ENCODE results near the gene CCDC71L. TPM values are rescaled to one million over a fixed set of nuclear protein-coding genes. Genes with fewer than 3 reads are reported as not detected.

The CCDC71L gene
- total RNA-seq, 1 donor from 2014 or later = 18.4 TPM

DNA sequence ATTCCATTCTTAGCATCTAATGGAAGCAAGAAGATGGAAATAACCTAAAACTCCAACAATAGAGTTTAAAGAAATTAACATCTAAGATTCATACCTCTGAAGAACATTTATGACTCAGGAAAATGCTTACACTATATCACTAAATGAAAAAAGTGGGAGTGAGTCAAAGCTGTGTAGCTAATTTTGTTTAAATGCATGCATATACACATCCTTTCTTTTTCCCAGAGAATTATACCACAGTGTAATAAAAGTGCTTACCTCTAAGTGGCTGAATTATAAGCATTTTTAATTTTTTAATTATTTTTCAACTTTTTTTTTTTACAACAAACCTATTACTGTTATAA lies 44.3 kb downstream of the CCDC71L start:
- no peaks in the 10 kb centered on the region for H3K36me3 Mint-ChIP-seq (ENCODE audit: low read depth)
- no peaks in the 10 kb centered on the region for H3K4me1 Mint-ChIP-seq (ENCODE audit: low read depth)
- H3K4me3 Mint-ChIP-seq (ENCODE audit: low read depth) = no peak overlapping the region
- intact Hi-C loops (cut with micrococcal nuclease) = no loop called here
- peaks cover 4% of the 10 kb centered on the region for H3K27me3 Mint-ChIP-seq (ENCODE audit: low read depth)
- no peak for DNase-seq (ENCODE audit: low spot score)
- H3K27ac Mint-ChIP-seq = no peak overlapping the region
- peaks cover 8% of the 10 kb centered on the region for H3K9me3 Mint-ChIP-seq

GRCh38 chr7:106615808-106616707 lies 44.9 kb downstream of the CCDC71L start:
- intact Hi-C loops (cut with micrococcal nuclease) = no loop called here
- DNase-seq (ENCODE audit: low spot score) = no peak
- H3K27ac Mint-ChIP-seq = no peak overlapping the region
- peaks cover 4% of the 10 kb centered on the region for H3K27me3 Mint-ChIP-seq (ENCODE audit: low read depth)
- H3K4me1 Mint-ChIP-seq (ENCODE audit: low read depth) = no peaks in the 10 kb centered on the region
- H3K4me3 Mint-ChIP-seq (ENCODE audit: low read depth) = no peak overlapping the region
- H3K9me3 Mint-ChIP-seq = peaks cover 4% of the 10 kb centered on the region
- H3K36me3 Mint-ChIP-seq (ENCODE audit: low read depth) = no peaks in the 10 kb centered on the region

DNA sequence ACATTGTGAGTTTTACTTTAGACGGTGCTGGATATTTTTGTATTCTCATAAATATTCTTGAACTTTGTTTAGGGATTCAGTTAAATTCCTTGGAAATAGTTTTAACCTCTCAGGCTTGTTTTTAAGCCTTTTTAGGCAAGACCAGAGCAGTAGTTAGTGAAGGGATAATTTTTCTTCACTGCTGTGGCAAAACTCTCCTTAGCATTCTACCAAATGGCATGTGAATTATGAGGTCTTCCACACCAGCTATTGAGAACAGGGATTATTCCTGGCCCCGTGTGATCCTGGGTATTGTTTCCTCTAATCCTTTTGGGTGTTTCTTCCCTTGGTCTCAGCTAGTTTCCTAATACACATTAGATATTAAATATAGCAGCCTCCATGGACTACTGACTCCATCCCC lies 46.2 kb downstream of the CCDC71L start:
- peaks cover 4% of the 10 kb centered on the region for H3K9me3 Mint-ChIP-seq
- intact Hi-C loops (cut with micrococcal nuclease) = no loop called here
- H3K4me3 Mint-ChIP-seq (ENCODE audit: low read depth) = no peak overlapping the region
- H3K27ac Mint-ChIP-seq = no peak overlapping the region
- no peaks in the 10 kb centered on the region for H3K4me1 Mint-ChIP-seq (ENCODE audit: low read depth)
- no peaks in the 10 kb centered on the region for H3K36me3 Mint-ChIP-seq (ENCODE audit: low read depth)
- H3K27me3 Mint-ChIP-seq (ENCODE audit: low read depth) = peaks cover 4% of the 10 kb centered on the region
- DNase-seq (ENCODE audit: low spot score) = no peak

- Mint-ChIP-seq H3K4me1 (ENCODE audit: low read depth) (no peaks in the 10 kb centered on the region), H3K27ac (no peak overlapping the region), H3K9me3 (peaks cover 4% of the 10 kb centered on the region), H3K4me3 (ENCODE audit: low read depth) (no peak overlapping the region), H3K27me3 (ENCODE audit: low read depth) (peaks cover 2% of the 10 kb centered on the region), H3K36me3 (ENCODE audit: low read depth) (no peaks in the 10 kb centered on the region)
- DNase-seq (ENCODE audit: low spot score) = no peak
- intact Hi-C loops (cut with micrococcal nuclease) = no loop called here
Observed at GRCh38 chr7:106613848-106614560, 47.0 kb downstream of the CCDC71L start.

- DNase-seq (ENCODE audit: low spot score) = no peak
- no peaks in the 10 kb centered on the region for H3K4me1 Mint-ChIP-seq (ENCODE audit: low read depth)
- intact Hi-C loops (cut with micrococcal nuclease) = no loop called here
- H3K4me3 Mint-ChIP-seq (ENCODE audit: low read depth) = no peak overlapping the region
- no peak overlapping the region for H3K27ac Mint-ChIP-seq
- peaks cover 2% of the 10 kb centered on the region for H3K27me3 Mint-ChIP-seq (ENCODE audit: low read depth)
- H3K9me3 Mint-ChIP-seq = peaks cover 4% of the 10 kb centered on the region
- no peaks in the 10 kb centered on the region for H3K36me3 Mint-ChIP-seq (ENCODE audit: low read depth)
Observed at GRCh38 chr7:106613279-106613678, 47.7 kb downstream of the CCDC71L start.

GRCh38 chr7:106612432-106612831 lies 48.5 kb downstream of the CCDC71L start:
- peaks cover 2% of the 10 kb centered on the region for H3K27me3 Mint-ChIP-seq (ENCODE audit: low read depth)
- H3K36me3 Mint-ChIP-seq (ENCODE audit: low read depth) = no peaks in the 10 kb centered on the region
- H3K9me3 Mint-ChIP-seq = peaks cover 4% of the 10 kb centered on the region
- DNase-seq (ENCODE audit: low spot score) = no peak
- H3K4me1 Mint-ChIP-seq (ENCODE audit: low read depth) = no peaks in the 10 kb centered on the region
- no peak overlapping the region for H3K4me3 Mint-ChIP-seq (ENCODE audit: low read depth)
- intact Hi-C loops (cut with micrococcal nuclease) = no loop called here
- H3K27ac Mint-ChIP-seq = no peak overlapping the region

DNA sequence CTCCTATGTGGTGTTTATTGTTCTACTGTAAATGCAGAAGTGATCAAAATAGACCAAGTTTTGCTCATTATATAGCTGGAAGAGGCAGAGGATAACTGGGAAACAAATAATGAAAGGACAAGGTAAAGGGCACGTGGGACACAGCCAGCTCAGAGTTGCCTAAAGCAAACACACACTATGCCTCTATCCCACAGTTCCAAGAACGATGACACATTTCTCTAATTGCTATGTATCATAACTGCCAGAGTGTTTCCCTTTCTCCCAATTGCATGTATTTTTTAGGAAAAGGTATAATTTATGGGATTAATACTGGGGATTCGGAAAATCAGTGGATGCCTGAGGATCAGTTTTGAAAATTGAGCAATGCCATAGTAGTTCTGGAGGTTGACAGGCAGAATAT lies 49.0 kb downstream of the CCDC71L start:
- H3K4me1 Mint-ChIP-seq (ENCODE audit: low read depth) = no peaks in the 10 kb centered on the region
- H3K27me3 Mint-ChIP-seq (ENCODE audit: low read depth) = peaks cover 2% of the 10 kb centered on the region
- peaks cover 4% of the 10 kb centered on the region for H3K9me3 Mint-ChIP-seq
- intact Hi-C loops (cut with micrococcal nuclease) = no loop called here
- H3K36me3 Mint-ChIP-seq (ENCODE audit: low read depth) = no peaks in the 10 kb centered on the region
- no peak for DNase-seq (ENCODE audit: low spot score)
- H3K27ac Mint-ChIP-seq = no peak overlapping the region
- no peak overlapping the region for H3K4me3 Mint-ChIP-seq (ENCODE audit: low read depth)

DNA sequence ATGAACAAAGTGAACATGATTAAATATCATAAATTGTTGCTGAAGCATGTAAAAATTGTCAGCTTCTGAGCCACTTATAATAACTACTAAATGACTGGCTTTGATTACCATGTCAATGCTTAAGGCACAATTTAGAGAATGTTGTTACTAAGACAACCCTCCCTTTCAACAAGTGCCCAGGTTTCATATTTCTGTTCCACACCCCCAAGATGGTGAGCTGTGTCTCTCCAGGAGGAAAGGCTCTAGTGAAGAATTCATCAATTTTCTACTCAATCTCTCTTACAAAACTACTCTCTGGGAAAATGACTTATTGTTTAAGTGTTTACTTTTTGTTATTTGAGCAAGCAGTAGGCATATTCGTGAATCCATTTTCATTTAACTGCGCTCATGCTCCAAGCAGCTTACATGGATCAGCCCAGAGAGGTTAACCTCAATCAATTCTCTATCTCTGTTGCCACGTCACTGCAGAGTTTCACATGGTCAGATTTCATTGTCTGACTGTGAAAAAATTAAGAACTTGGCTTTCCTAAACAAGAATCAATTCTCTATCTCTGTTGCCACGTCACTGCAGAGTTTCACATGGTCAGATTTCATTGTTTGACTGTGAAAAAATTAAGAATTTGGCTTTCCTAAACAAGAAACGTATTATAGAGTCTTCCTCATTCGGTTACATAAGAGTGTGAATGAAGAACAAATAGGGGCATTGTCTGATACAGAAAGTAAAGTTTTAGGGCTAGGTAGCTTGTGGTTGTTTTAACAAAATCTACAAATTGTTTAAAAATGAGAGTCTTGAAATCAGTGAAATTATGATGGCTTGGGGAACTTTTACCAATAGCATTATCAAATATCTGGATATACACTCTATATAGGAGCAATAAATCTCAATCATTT lies 49.7 kb downstream of the CCDC71L start:
- intact Hi-C loops (cut with micrococcal nuclease) = no loop called here
- no peak for DNase-seq (ENCODE audit: low spot score)
- Mint-ChIP-seq H3K27ac (no peak overlapping the region), H3K36me3 (ENCODE audit: low read depth) (no peaks in the 10 kb centered on the region), H3K4me1 (ENCODE audit: low read depth) (no peaks in the 10 kb centered on the region), H3K4me3 (ENCODE audit: low read depth) (no peak overlapping the region), H3K27me3 (ENCODE audit: low read depth) (peaks cover 2% of the 10 kb centered on the region), H3K9me3 (peaks cover 4% of the 10 kb centered on the region)

- H3K27me3 Mint-ChIP-seq (ENCODE audit: low read depth) = peaks cover 2% of the 10 kb centered on the region
- H3K36me3 Mint-ChIP-seq (ENCODE audit: low read depth) = no peaks in the 10 kb centered on the region
- peaks cover 4% of the 10 kb centered on the region for H3K9me3 Mint-ChIP-seq
- H3K27ac Mint-ChIP-seq = no peak overlapping the region
- no peak overlapping the region for H3K4me3 Mint-ChIP-seq (ENCODE audit: low read depth)
- H3K4me1 Mint-ChIP-seq (ENCODE audit: low read depth) = peaks cover 5% of the 10 kb centered on the region
- no peak for DNase-seq (ENCODE audit: low spot score)
- intact Hi-C loops (cut with micrococcal nuclease) = no loop called here
Observed at GRCh38 chr7:106609416-106609815, 51.5 kb downstream of the CCDC71L start.

GRCh38 chr7:106608661-106609060 lies 52.3 kb downstream of the CCDC71L start:
- intact Hi-C loops (cut with micrococcal nuclease) = no loop called here
- Mint-ChIP-seq H3K36me3 (ENCODE audit: low read depth) (no peaks in the 10 kb centered on the region), H3K4me1 (ENCODE audit: low read depth) (peaks cover 9% of the 10 kb centered on the region), H3K4me3 (ENCODE audit: low read depth) (no peak overlapping the region), H3K27me3 (ENCODE audit: low read depth) (no peaks in the 10 kb centered on the region), H3K27ac (no peak overlapping the region), H3K9me3 (peaks cover 4% of the 10 kb centered on the region)
- no peak for DNase-seq (ENCODE audit: low spot score)

All from activated T-helper 2 cell treated with anti-CD3 and anti-CD28 coated beads, Interferon-gamma antibody, Interleukin-2, Interleukin-4, amounts not matched to agents 10 μg/mL and 5 μg/mL and 100 μg/mL, durations not matched to agents 14 hours and 24 hours and 36 hours (primary cell).